Purkinje cell (primary cell): ENCODE data around the gene PPP2R5E. TPM values are rescaled to one million over a fixed set of nuclear protein-coding genes. Genes with fewer than 3 reads are reported as not detected.

ENCODE experiments used
- polyA plus RNA-seq: library from polyadenylated mRNA; unstranded; fragments of >200 nt; fragmentation: Nextera tagmentation; gene quantifications from 2 replicates; pipeline ENCODE4 v1.2.1, GENCODE V29; 2014

The PPP2R5E gene
- 25.0 and 25.9 TPM in 2 replicates for polyA plus RNA-seq

GRCh38 chr14:63543000-63543825 lies at the start of gene PPP2R5E:
PPP2R5E (minus strand) TSS chr14:63543377; CDS start chr14:63539685, 3,692 bp downstream.

Other genes starting within 250 kb of the PPP2R5E start
- gene GPHB5, start 224.4 kb downstream of the PPP2R5E start, polyA plus RNA-seq = not detected in 2 replicates
- 8.9 and 12.6 TPM in 2 replicates for gene WDR89, start 98.5 kb upstream of the PPP2R5E start, polyA plus RNA-seq
- gene SGPP1, start 184.7 kb upstream of the PPP2R5E start, polyA plus RNA-seq = 22.2 and 28.7 TPM in 2 replicates